ENCODE data around the gene PPP4R1. TPM values are rescaled to one million over a fixed set of nuclear protein-coding genes. Genes with fewer than 3 reads are reported as not detected.

Gene PPP4R1
- total RNA-seq, 1 donor from 2014 or later: 115 TPM

DNA sequence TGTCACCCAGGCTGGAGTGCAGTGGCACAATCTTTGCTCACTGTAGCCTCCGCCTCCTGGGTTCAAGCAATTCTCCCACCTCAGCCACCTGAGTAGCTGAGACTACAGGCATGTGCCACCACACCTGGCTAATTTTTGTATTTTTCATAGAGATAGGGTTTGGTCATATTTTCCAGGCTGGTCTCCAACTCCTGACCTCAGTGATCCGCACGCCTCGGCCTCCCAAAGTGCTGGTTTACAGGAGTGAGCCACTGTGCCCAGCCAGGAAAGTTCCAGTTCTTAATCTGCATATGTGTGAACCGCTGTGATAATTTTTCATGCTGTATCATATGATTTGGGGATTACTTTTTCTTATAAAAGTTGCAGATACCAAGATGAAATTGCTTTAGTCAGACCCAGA is 14.6 kb upstream of the PPP4R1 start:
- Mint-ChIP-seq H3K4me1 (peaks cover 4% of the 10 kb centered on the region), H3K9me3 (no peaks in the 10 kb centered on the region), H3K36me3 (no peaks in the 10 kb centered on the region), H3K27ac (no peak overlapping the region), H3K27me3 (ENCODE audit: low read depth) (no peaks in the 10 kb centered on the region), H3K4me3 (no peak overlapping the region)
- TF ChIP-seq, protein P1, sequence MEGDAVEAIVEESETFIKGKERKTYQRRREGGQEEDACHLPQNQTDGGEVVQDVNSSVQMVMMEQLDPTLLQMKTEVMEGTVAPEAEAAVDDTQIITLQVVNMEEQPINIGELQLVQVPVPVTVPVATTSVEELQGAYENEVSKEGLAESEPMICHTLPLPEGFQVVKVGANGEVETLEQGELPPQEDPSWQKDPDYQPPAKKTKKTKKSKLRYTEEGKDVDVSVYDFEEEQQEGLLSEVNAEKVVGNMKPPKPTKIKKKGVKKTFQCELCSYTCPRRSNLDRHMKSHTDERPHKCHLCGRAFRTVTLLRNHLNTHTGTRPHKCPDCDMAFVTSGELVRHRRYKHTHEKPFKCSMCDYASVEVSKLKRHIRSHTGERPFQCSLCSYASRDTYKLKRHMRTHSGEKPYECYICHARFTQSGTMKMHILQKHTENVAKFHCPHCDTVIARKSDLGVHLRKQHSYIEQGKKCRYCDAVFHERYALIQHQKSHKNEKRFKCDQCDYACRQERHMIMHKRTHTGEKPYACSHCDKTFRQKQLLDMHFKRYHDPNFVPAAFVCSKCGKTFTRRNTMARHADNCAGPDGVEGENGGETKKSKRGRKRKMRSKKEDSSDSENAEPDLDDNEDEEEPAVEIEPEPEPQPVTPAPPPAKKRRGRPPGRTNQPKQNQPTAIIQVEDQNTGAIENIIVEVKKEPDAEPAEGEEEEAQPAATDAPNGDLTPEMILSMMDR (IDR thresholded peaks at IDR 0.05; ENCODE audit: unreplicated experiment): no peak
- DNase-seq (ENCODE audit: low spot score in 2 of 2, unreplicated experiment in 2 of 2): no peak

GRCh38 chr18:9627642-9628041 is 13.3 kb upstream of the PPP4R1 start:
- Mint-ChIP-seq H3K9me3 (no peaks in the 10 kb centered on the region), H3K27ac (peak overlapping the region; percentile 28), H3K4me1 (peaks cover 4% of the 10 kb centered on the region), H3K27me3 (ENCODE audit: low read depth) (no peaks in the 10 kb centered on the region), H3K4me3 (no peak overlapping the region), H3K36me3 (no peaks in the 10 kb centered on the region)
- DNase-seq (ENCODE audit: low spot score in 2 of 2, unreplicated experiment in 2 of 2): no peak
- TF ChIP-seq, protein P1 (IDR thresholded peaks at IDR 0.05; ENCODE audit: unreplicated experiment): no peak

GRCh38 chr18:9619990-9620389 is 5.6 kb upstream of the PPP4R1 start:
- TF ChIP-seq, protein P1 (IDR thresholded peaks at IDR 0.05; ENCODE audit: unreplicated experiment): no peak
- H3K27ac Mint-ChIP-seq: no peak overlapping the region
- DNase-seq (ENCODE audit: low spot score in 2 of 2, unreplicated experiment in 2 of 2): no peak
- H3K27me3 Mint-ChIP-seq (ENCODE audit: low read depth): no peaks in the 10 kb centered on the region
- H3K4me3 Mint-ChIP-seq: no peak overlapping the region
- H3K4me1 Mint-ChIP-seq: peaks cover 9% of the 10 kb centered on the region
- H3K36me3 Mint-ChIP-seq: no peaks in the 10 kb centered on the region
- no peaks in the 10 kb centered on the region for H3K9me3 Mint-ChIP-seq

DNA sequence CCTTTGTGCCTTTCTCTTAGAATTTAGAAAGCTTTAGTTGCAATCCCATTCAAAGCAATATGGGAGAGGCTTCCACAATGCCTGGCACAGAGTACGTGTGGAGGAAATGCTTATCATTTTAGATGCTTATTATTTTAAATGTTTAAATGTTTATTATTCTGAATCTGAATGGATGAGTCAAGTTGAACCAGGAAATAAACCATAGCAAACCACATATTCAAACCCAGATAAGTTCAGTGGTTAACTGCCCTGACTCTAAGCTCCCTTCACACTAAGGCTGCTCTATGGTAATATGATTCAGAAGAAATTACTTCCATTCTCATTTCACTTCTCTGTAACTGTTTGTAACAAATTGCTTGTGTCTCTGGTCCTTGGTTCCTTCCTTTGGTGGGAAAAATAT is 5.2 kb upstream of the PPP4R1 start:
- Mint-ChIP-seq H3K27ac (no peak overlapping the region), H3K36me3 (no peaks in the 10 kb centered on the region), H3K4me3 (no peak overlapping the region), H3K27me3 (ENCODE audit: low read depth) (no peaks in the 10 kb centered on the region), H3K4me1 (peaks cover 9% of the 10 kb centered on the region), H3K9me3 (no peaks in the 10 kb centered on the region)
- no peak for DNase-seq (ENCODE audit: low spot score in 2 of 2, unreplicated experiment in 2 of 2)
- TF ChIP-seq, protein P1 (IDR thresholded peaks at IDR 0.05; ENCODE audit: unreplicated experiment): no peak

DNA sequence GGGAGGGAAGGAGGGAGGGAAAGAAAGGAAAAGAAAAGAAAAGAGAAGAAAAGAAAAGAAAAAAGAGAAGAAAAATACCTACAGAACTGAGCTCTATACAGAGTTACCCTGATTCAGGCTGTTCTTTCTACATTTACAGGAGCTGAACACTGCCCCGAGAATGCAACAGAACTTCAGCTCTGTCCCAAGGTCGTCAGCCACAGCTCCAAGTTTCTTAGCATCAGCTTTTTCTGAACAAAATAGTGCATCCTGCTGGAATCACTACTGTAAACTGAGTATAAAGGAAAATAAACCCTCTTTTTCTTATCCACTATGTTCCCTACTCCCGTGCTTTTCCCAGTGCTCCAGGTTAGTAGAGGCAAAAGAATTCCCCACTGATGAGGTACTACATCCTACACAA is 4.7 kb upstream of the PPP4R1 start:
- TF ChIP-seq, protein P1 (IDR thresholded peaks at IDR 0.05; ENCODE audit: unreplicated experiment): no peak
- H3K9me3 Mint-ChIP-seq: no peaks in the 10 kb centered on the region
- no peak for DNase-seq (ENCODE audit: low spot score in 2 of 2, unreplicated experiment in 2 of 2)
- no peak overlapping the region for H3K27ac Mint-ChIP-seq
- no peaks in the 10 kb centered on the region for H3K27me3 Mint-ChIP-seq (ENCODE audit: low read depth)
- H3K36me3 Mint-ChIP-seq: no peaks in the 10 kb centered on the region
- peaks cover 9% of the 10 kb centered on the region for H3K4me1 Mint-ChIP-seq
- no peak overlapping the region for H3K4me3 Mint-ChIP-seq

DNA sequence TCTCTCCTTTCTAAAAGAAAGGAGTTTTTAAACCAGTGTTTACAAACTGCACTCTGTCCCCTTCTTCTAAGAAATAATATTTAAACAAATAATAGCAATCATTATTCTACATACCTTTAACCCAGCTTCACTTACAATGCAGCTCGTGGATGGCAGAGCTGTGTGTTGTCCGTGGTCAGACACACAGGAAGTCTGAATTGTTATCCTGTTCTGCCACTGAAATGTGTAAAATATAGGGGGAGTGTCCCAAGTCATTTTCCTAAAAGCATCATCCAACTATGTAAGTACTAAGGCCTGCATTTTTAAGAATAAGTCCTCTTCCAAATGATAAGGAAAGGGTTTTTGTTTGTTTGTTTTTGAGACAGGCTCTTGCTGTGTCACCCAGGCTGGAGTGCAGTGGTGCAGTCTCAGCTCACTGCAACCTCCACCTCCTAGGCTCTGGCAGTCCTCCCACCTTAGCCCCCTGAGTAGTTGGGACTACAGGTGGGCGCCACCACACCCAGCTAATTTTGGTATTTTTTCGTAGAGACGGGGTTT is 2.7 kb upstream of the PPP4R1 start:
- TF ChIP-seq, protein P1 (IDR thresholded peaks at IDR 0.05; ENCODE audit: unreplicated experiment): no peak
- H3K27me3 Mint-ChIP-seq (ENCODE audit: low read depth): no peaks in the 10 kb centered on the region
- H3K4me1 Mint-ChIP-seq: peaks cover 24% of the 10 kb centered on the region
- H3K27ac Mint-ChIP-seq: peak overlapping the region; percentile 73
- no peaks in the 10 kb centered on the region for H3K9me3 Mint-ChIP-seq
- DNase-seq (ENCODE audit: low spot score in 2 of 2, unreplicated experiment in 2 of 2): no peak
- no peak overlapping the region for H3K4me3 Mint-ChIP-seq
- peaks cover under 1% of the 10 kb centered on the region for H3K36me3 Mint-ChIP-seq

All from mesothelial cell of epicardium (in vitro differentiated cells).